Measurements from ENCODE around the gene FOCAD.

DNA sequence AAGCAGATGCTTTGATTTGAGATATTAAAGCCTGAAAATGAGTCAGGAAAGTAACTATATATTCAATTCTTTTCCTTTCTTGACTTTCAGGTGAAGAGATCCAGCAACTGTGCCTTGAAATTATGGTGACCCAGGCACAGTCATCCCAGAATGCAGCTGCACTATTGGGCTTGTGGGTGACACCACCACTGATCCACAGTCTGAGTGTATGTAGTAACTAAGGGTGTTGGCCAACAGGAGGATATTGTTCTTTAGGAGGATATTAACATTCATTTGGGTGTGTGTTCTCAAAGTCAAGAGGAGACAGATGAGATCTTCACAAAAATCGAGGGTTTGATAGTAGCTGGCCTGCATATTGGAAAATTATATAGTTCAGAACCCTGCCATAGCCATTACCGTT is 294.2 kb downstream of the FOCAD start:
- TF ChIP-seq POLR2A (IDR thresholded peaks at IDR 0.05) (no peak), EP300 (IDR thresholded peaks at IDR 0.05) (no peak), POLR2AphosphoS5 (IDR thresholded peaks at IDR 0.05) (no peak)
- TF ChIP-seq, protein P1, sequence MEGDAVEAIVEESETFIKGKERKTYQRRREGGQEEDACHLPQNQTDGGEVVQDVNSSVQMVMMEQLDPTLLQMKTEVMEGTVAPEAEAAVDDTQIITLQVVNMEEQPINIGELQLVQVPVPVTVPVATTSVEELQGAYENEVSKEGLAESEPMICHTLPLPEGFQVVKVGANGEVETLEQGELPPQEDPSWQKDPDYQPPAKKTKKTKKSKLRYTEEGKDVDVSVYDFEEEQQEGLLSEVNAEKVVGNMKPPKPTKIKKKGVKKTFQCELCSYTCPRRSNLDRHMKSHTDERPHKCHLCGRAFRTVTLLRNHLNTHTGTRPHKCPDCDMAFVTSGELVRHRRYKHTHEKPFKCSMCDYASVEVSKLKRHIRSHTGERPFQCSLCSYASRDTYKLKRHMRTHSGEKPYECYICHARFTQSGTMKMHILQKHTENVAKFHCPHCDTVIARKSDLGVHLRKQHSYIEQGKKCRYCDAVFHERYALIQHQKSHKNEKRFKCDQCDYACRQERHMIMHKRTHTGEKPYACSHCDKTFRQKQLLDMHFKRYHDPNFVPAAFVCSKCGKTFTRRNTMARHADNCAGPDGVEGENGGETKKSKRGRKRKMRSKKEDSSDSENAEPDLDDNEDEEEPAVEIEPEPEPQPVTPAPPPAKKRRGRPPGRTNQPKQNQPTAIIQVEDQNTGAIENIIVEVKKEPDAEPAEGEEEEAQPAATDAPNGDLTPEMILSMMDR (IDR thresholded peaks at IDR 0.05), result no peak
